ENCODE measurements around the gene ABCC2. TPM values are rescaled to one million over a fixed set of nuclear protein-coding genes. Genes with fewer than 3 reads are reported as not detected.
A peak's percentile ranks its signal among the peaks of the same experiment; 100 is the strongest.
"Not testable (repeated sequence)": the region's sequence is repeated elsewhere in the genome, so short reads cannot be mapped to it uniquely, and the experiment has no call there.

ABCC2 gene
- total RNA-seq: under 1 TPM; 0.05 to 0.46 (median 0.21) TPM
- polyA plus RNA-seq: 1 to 10 TPM in 1 of 2 donors, under 1 TPM in 1; 0.30 to 1.0 TPM
- long read RNA-seq, donor 1, partial matches to known transcripts: 0 of 1 reads
- long read RNA-seq, donor 1, other reads (novel, unspliced or antisense): 1 of 1 reads
- long read RNA-seq, donor 2: 0 reads
- long read RNA-seq, donor 3: 0 reads

DNA sequence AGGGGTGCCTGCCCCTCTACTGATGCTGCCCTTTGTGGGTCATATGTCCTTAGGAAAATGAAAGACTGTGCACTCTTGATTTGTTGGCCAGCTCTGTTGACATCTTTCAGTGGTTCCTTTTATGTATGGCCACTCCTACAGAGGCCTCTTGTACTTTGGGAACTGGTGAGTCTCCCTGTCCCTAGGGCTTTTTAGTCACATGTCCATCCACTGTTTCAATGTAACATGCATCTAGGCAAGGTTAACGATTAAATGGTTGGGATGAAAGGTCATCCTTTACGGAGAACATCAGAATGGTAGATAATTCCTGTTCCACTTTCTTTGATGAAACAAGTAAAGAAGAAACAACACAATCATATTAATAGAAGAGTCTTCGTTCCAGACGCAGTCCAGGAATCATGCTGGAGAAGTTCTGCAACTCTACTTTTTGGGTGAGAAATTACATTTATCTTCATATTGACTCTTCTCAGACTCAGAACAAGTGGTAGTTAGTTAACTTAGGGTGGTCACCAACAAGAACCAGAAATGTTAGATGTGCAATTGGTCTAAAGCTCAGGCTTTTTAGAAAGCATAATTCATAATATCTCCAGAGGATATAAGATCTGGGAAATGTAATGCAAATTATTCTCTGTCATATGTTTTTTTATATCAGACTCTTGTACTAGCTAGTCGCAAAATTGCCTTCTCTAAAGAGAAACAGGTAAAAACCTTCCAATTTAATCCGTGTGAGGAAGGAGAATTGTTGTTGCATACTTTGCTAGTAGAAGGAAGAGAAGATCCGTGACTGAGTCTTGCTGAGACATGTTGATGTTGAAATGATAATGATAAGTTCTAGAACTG lies at the start of gene ABCC2:
ABCC2 (plus strand) TSS at position 194 of the 840 bp plus-strand sequence; CDS start at position 399, 205 bp downstream.
- H3K4me1 ChIP-seq: peaks cover 0 to 13% (median 0%) of the 10 kb centered on the region in 9 donors
- intact Hi-C loops (cut with DNase I): no loop called here
- TF ChIP-seq, protein P1, sequence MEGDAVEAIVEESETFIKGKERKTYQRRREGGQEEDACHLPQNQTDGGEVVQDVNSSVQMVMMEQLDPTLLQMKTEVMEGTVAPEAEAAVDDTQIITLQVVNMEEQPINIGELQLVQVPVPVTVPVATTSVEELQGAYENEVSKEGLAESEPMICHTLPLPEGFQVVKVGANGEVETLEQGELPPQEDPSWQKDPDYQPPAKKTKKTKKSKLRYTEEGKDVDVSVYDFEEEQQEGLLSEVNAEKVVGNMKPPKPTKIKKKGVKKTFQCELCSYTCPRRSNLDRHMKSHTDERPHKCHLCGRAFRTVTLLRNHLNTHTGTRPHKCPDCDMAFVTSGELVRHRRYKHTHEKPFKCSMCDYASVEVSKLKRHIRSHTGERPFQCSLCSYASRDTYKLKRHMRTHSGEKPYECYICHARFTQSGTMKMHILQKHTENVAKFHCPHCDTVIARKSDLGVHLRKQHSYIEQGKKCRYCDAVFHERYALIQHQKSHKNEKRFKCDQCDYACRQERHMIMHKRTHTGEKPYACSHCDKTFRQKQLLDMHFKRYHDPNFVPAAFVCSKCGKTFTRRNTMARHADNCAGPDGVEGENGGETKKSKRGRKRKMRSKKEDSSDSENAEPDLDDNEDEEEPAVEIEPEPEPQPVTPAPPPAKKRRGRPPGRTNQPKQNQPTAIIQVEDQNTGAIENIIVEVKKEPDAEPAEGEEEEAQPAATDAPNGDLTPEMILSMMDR (IDR thresholded peaks at IDR 0.05): no peak
- ATAC-seq (no peak), DNase-seq (no peak)
- no peaks in the 10 kb centered on the region for H3K36me3 ChIP-seq
- no peak within 1 kb of the TSS for H3K27ac ChIP-seq
- no peak within 1 kb of the TSS for H3K4me3 ChIP-seq
- no peaks in the 10 kb centered on the region for H3K27me3 ChIP-seq
- 76 to 90% methylated on average over 7 of the region's 7 CpGs for WGBS, 2 donors
- H3K9me3 ChIP-seq: peaks cover 0 to 4% (median 0%) of the 10 kb centered on the region in 11 donors

DNA sequence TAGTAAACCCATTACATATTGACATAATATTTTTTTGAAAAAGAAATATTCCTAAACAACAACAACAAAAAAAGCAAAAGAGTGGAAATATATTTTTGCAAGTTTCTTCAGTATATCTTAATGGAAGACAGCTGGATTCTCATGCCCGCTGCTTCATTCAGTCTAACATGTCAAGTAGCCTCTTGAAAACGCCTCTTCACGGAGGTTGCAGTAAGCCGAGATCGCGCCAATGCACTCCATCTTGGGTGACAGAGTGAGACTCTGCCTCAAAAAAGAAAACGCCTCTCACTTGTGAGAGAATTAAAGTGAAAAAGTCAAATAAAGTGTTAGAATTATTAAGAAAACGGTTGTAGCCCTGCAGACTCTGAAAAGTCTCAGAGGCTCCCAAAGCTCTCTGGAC lies 49.1 kb upstream of the ABCC2 start:
- peaks cover 0 to 41% (median 24%) of the 10 kb centered on the region in 9 donors for H3K4me1 ChIP-seq
- no peak for DNase-seq
- no peaks in the 10 kb centered on the region for H3K27me3 ChIP-seq
- TF ChIP-seq, protein P1 (IDR thresholded peaks at IDR 0.05): no peak
- H3K36me3 ChIP-seq: peaks cover 0 to 41% (median 12%) of the 10 kb centered on the region in 9 donors
- intact Hi-C loops (cut with DNase I): loop anchor here in 3 of 10 donors (2.0 to 10.0 kb wide), 3 partner anchors 111 to 303 kb away; partner anchors contain the start of genes GOT1 (in 2 of the 3) and SLC25A28 (in 1 of the 3)
- no peaks in the 10 kb centered on the region for H3K9me3 ChIP-seq
- peak overlapping the region in 6 of 10 donors; percentile 1 to 94 (median 85) for H3K4me3 ChIP-seq
- ATAC-seq: no peak
- 76 to 77% methylated on average over 8 of the region's 8 CpGs for WGBS, 2 donors
- peak overlapping the region in 1 of 10 donors; percentile 97 for H3K27ac ChIP-seq

- H3K27me3 ChIP-seq, ATAC-seq, H3K4me3 ChIP-seq, H3K9me3 ChIP-seq, H3K27ac ChIP-seq, DNase-seq: not testable (repeated sequence)
- intact Hi-C loops (cut with DNase I): loop anchor here in 2 of 10 donors (5.0 to 10.0 kb wide), 2 partner anchors 112 to 299 kb away; partner anchors contain the start of genes GOT1 (in 1 of the 2) and SLC25A28 (in 1 of the 2)
- 97 to 100% methylated on average over 10 of the region's 10 CpGs for WGBS, 2 donors
- peaks cover 0 to 41% (median 24%) of the 10 kb centered on the region in 9 donors for H3K4me1 ChIP-seq
- peaks cover 0 to 41% (median 13%) of the 10 kb centered on the region in 9 donors for H3K36me3 ChIP-seq
Observed at GRCh38 chr10:99734111-99734510, 48.3 kb upstream of the ABCC2 start.

DNA sequence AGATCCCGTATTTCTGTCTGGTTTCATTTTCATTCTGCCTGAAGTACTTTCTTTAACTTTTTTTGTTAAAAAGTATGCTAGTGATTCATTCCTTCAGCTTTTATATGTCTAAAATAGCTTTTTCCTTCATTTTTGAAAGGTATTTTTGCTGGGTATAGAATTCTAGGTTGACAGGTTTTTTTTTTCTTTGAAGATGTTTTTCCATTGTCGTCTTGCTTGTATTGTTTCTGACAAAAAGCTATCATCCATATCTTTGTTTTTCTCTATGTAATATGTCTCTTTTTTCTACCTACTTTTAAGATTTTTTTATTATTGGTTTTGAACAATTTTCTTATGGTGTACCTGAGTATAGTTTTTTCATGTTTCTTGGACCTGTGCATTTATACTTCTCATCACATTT lies 42.2 kb upstream of the ABCC2 start:
- WGBS, 2 donors: 98 to 100% methylated on average over 2 of the region's 2 CpGs
- peaks cover 0 to 95% (median 49%) of the 10 kb centered on the region in 9 donors for H3K36me3 ChIP-seq
- intact Hi-C loops (cut with DNase I): no loop called here

More for the DNA sequence above, 42.2 kb upstream of the ABCC2 start:
- Histone ChIP-seq H3K4me3 (no peak overlapping the region), H3K27me3 (no peaks in the 10 kb centered on the region), H3K4me1 (peaks cover 0 to 38% (median 3%) of the 10 kb centered on the region in 9 donors), H3K9me3 (peaks cover 0 to 27% (median 12%) of the 10 kb centered on the region in 11 donors), H3K27ac (no peak overlapping the region)
- TF ChIP-seq, protein P1 (IDR thresholded peaks at IDR 0.05): no peak
- no peak for ATAC-seq
- no peak for DNase-seq
